GM23338 (cell line): ENCODE measurements around the gene SCN3B. TPM values are rescaled to one million over a fixed set of nuclear protein-coding genes. Genes with fewer than 3 reads are reported as not detected.

ENCODE experiments used
- ATAC-seq: fragments of 200-7000 bp; cut with Tn5 transposase; 3 replicates; pipeline ENCODE4 v1.9.1; 2020
- DNase-seq: peaks from one replicate; pipeline ENCODE4 v3.0.0-alpha.2; 2015; ENCODE audit warnings: low spot score
- H2AFZ ChIP-seq: fragments of 200-600 bp; sonication (generic); 2 replicates; pipeline ENCODE4 v1.8.0; 2016; ENCODE audit warnings: antibody characterized with exemption, mild to moderate bottlenecking, moderate library complexity
- H3F3A ChIP-seq: fragments of 200-600 bp; sonication (generic); replicated peaks from 2 replicates; pipeline ENCODE4 v1.8.0; 2017; ENCODE audit warnings: antibody characterized with exemption, mixed run types, low read depth
- H3K27ac ChIP-seq: fragments of 200-600 bp; sonication (generic); 2 replicates; pipeline ENCODE4 v1.6.1; 2016; ENCODE audit warnings: low read depth
- H3K27me3 ChIP-seq: fragments of 200-600 bp; sonication (generic); 2 replicates; pipeline ENCODE4 v1.8.0; 2016; ENCODE audit warnings: mild to moderate bottlenecking, mixed run types, moderate library complexity; ENCODE audit not compliant: insufficient read depth
- H3K36me3 ChIP-seq: fragments of 200-600 bp; sonication (generic); 2 replicates; pipeline ENCODE4 v1.8.0; 2016; ENCODE audit warnings: mild to moderate bottlenecking; ENCODE audit not compliant: insufficient read depth
- H3K4me1 ChIP-seq: fragments of 200-600 bp; sonication (generic); 2 replicates; pipeline ENCODE4 v1.8.0; 2016; ENCODE audit warnings: mild to moderate bottlenecking, moderate library complexity; ENCODE audit not compliant: insufficient read depth
- H3K4me2 ChIP-seq: fragments of 200-600 bp; sonication (generic); 2 replicates; pipeline ENCODE4 v1.7.1; 2017; ENCODE audit warnings: mixed run types
- H3K4me3 ChIP-seq: fragments of 200-600 bp; sonication (generic); 2 replicates; pipeline ENCODE4 v1.6.1; 2016; ENCODE audit warnings: mixed run types
- H3K79me2 ChIP-seq: fragments of 200-600 bp; sonication (generic); replicated peaks from 2 replicates; pipeline ENCODE4 v1.8.0; 2017; ENCODE audit warnings: mild to moderate bottlenecking; ENCODE audit not compliant: insufficient read depth
- H3K9me2 ChIP-seq: fragments of 200-600 bp; sonication (generic); 2 replicates; pipeline ENCODE4 v1.8.0; 2017; ENCODE audit not compliant: insufficient read depth
- H4K20me1 ChIP-seq: fragments of 200-600 bp; sonication (generic); replicated peaks from 2 replicates; pipeline ENCODE4 v1.8.0; 2017; ENCODE audit warnings: mild to moderate bottlenecking; ENCODE audit not compliant: insufficient read depth
- H3K27ac Mint-ChIP-seq: 2 replicates; pipeline ENCODE4 v1.8.0; 2020; ENCODE audit warnings: inconsistent platforms, mild to moderate bottlenecking, moderate library complexity, mixed read lengths
- H3K27me3 Mint-ChIP-seq: 3 replicates; pipeline ENCODE4 v1.8.0; 2022; ENCODE audit warnings: low read depth, mild to moderate bottlenecking, moderate library complexity, mixed read lengths, inconsistent platforms; ENCODE audit not compliant: insufficient read depth, poor library complexity
- H3K36me3 Mint-ChIP-seq: 3 replicates; pipeline ENCODE4 v1.8.0; 2021; ENCODE audit warnings: low read depth, mild to moderate bottlenecking, inconsistent platforms, moderate library complexity, mixed read lengths
- H3K4me1 Mint-ChIP-seq: 3 replicates; pipeline ENCODE4 v1.8.0; 2020; ENCODE audit warnings: mild to moderate bottlenecking, inconsistent platforms, mixed read lengths
- H3K4me3 Mint-ChIP-seq: 3 replicates; pipeline ENCODE4 v1.8.0; 2021; ENCODE audit warnings: moderate library complexity, mild to moderate bottlenecking, inconsistent platforms, mixed read lengths
- H3K9me3 Mint-ChIP-seq: 3 replicates; pipeline ENCODE4 v1.8.0; 2020; ENCODE audit warnings: moderate library complexity, mild to moderate bottlenecking, inconsistent platforms, mixed read lengths
- CTCF ChIP-seq, 2 experiments: fragments of 200-600 bp in 1 of 2; sonication (generic) in 1 of 2; conservative IDR thresholded peaks; 2 replicates each; pipeline versions ENCODE4 v1.5.1 to v1.6.1; 2016 to 2017; ENCODE audit warnings: antibody characterized with exemption in 2 of 2, low read depth in 2 of 2, mild to moderate bottlenecking in 2 of 2, moderate library complexity in 1 of 2
- NANOG ChIP-seq: IDR thresholded peaks from 2 replicates; pipeline ENCODE4 v1.6.1; 2016; ENCODE audit warnings: antibody characterized with exemption, borderline replicate concordance
- POLR2AphosphoS5 ChIP-seq: IDR thresholded peaks from 2 replicates; pipeline ENCODE4 v1.6.1; 2016; ENCODE audit warnings: antibody characterized with exemption, low read depth
- STAT1 ChIP-seq: IDR thresholded peaks from one replicate; pipeline ENCODE4 v1.6.1; 2016; ENCODE audit warnings: antibody characterized with exemption; ENCODE audit not compliant: unreplicated experiment
- ZNF331 ChIP-seq: fragments of 250-450 bp; sonication (Bioruptor Pico); IDR thresholded peaks from 2 replicates; pipeline ENCODE4 v1.5.0; 2020; ENCODE audit warnings: low read depth, mild to moderate bottlenecking, moderate library complexity
- ZNF462 ChIP-seq: fragments of 250-450 bp; sonication (Bioruptor Pico); IDR thresholded peaks from 2 replicates; pipeline ENCODE4 v1.5.0; 2020; ENCODE audit warnings: mild to moderate bottlenecking, moderate library complexity
- polyA plus RNA-seq: library from polyadenylated mRNA; unstranded; fragments of >200 nt; fragmentation: Nextera tagmentation; extraction: Ambion mirVana; gene quantifications from 2 replicates; pipeline ENCODE4 v1.2.1, GENCODE V29; 2016
- total RNA-seq: library from RNA; depleted of rRNA; stranded (reverse); fragments of >200 nt; shearing (Covaris generic); gene quantifications from 2 replicates; pipeline ENCODE4 v1.2.3, GENCODE V29; 2014

Gene SCN3B
- total and polyA plus RNA-seq, 2 experiments from 2014 or later = 0.74 to 1.7 TPM

- Histone ChIP-seq H3K27me3 (no peaks in the 10 kb centered on the region), H4K20me1 (no peaks in the 10 kb centered on the region), H3K9me2 (0 out of 2 replicates have a peak, but pooled peaks cover 3% of the 10 kb centered on the region), H3K4me1 (no peaks in the 10 kb centered on the region), H3K27ac (no peak overlapping the region), H3K4me3 (no peak overlapping the region), H3K79me2 (no peaks in the 10 kb centered on the region), H2AFZ (no peak overlapping the region), H3K4me2 (no peak overlapping the region), H3F3A (no peaks in the 10 kb centered on the region), H3K36me3 (no peaks in the 10 kb centered on the region)
- TF ChIP-seq CTCF (conservative IDR thresholded peaks at IDR 0.05; ENCODE audit: low read depth in 2 of 2) (no peak), ZNF462 (CRISPR knock-in tag) (no peak), POLR2AphosphoS5 (no peak), ZNF331 (CRISPR knock-in tag) (no peak), STAT1 (no peak), NANOG (no peak)
- ATAC-seq (no peak), DNase-seq (no peak)
- Mint-ChIP-seq H3K36me3 (no peaks in the 10 kb centered on the region), H3K4me1 (peaks cover 4% of the 10 kb centered on the region), H3K27ac (no peak overlapping the region), H3K27me3 (peaks cover 6% of the 10 kb centered on the region), H3K9me3 (no peaks in the 10 kb centered on the region), H3K4me3 (no peak overlapping the region)
Measured at GRCh38 chr11:123630126-123630608, 24.3 kb downstream of the SCN3B start.
